Measurements from ENCODE around the gene TMEM63B.
"Not testable (repeated sequence)": the region's sequence is repeated elsewhere in the genome, so short reads cannot be mapped to it uniquely, and the experiment has no call there.

The TMEM63B gene

GRCh38 chr6:44127186-44128019, at the start of gene TMEM63B, which contains the start of gene MRPL14:
TSS of gene TMEM63B (plus strand) at chr6:44127554. CDS start at chr6:44134585, 7,031 bp downstream.
TSS of gene MRPL14 (minus strand) at chr6:44127452. CDS start at chr6:44116611, 10,841 bp downstream.
- peak; percentile 82 to 86 for DNase-seq (ENCODE audit: low read depth in 2 of 2)

- DNase-seq (ENCODE audit: low read depth in 2 of 2) = no peak
These were observed 49.0 kb upstream of the TMEM63B start for GRCh38 chr6:44078219-44078826.

- peak; percentile 60 to 69 for DNase-seq (ENCODE audit: low read depth in 2 of 2)
These were observed 48.3 kb upstream of the TMEM63B start for GRCh38 chr6:44078827-44079671.

GRCh38 chr6:44079672-44080071, 47.7 kb upstream of the TMEM63B start:
- no peak for DNase-seq (ENCODE audit: low read depth in 2 of 2)

- DNase-seq (ENCODE audit: low read depth in 2 of 2) = no peak
These were observed 46.5 kb upstream of the TMEM63B start for GRCh38 chr6:44080561-44081521.

- no peak for DNase-seq (ENCODE audit: low read depth in 2 of 2)
These were observed 45.6 kb upstream of the TMEM63B start for GRCh38 chr6:44081753-44082152.

- no peak for DNase-seq (ENCODE audit: low read depth in 2 of 2)
These were observed 44.5 kb upstream of the TMEM63B start for GRCh38 chr6:44082872-44083321.

GRCh38 chr6:44084231-44085014, 42.9 kb upstream of the TMEM63B start:
- no peak for DNase-seq (ENCODE audit: low read depth in 2 of 2)

- DNase-seq (ENCODE audit: low read depth in 2 of 2) = no peak
These were observed 42.1 kb upstream of the TMEM63B start for GRCh38 chr6:44085219-44085618.

GRCh38 chr6:44086931-44087574, 40.3 kb upstream of the TMEM63B start:
- DNase-seq (ENCODE audit: low read depth in 2 of 2) = no peak

GRCh38 chr6:44087623-44088022, 39.7 kb upstream of the TMEM63B start:
- no peak for DNase-seq (ENCODE audit: low read depth in 2 of 2)

GRCh38 chr6:44088827-44089590, 38.3 kb upstream of the TMEM63B start:
- DNase-seq (ENCODE audit: low read depth in 2 of 2) = no peak

- DNase-seq (ENCODE audit: low read depth in 2 of 2) = no peak
These were observed 36.9 kb upstream of the TMEM63B start for GRCh38 chr6:44090465-44090864.

- DNase-seq (ENCODE audit: low read depth in 2 of 2) = not testable (repeated sequence)
These were observed 36.0 kb upstream of the TMEM63B start for GRCh38 chr6:44091356-44091755.

GRCh38 chr6:44091981-44092884, 35.1 kb upstream of the TMEM63B start:
- no peak for DNase-seq (ENCODE audit: low read depth in 2 of 2)

- DNase-seq (ENCODE audit: low read depth in 2 of 2) = no peak
These were observed 34.3 kb upstream of the TMEM63B start for GRCh38 chr6:44093066-44093465.

- DNase-seq (ENCODE audit: low read depth in 2 of 2) = no peak
These were observed 33.5 kb upstream of the TMEM63B start for GRCh38 chr6:44093750-44094402.
